AG04450 (cell line): ENCODE measurements around the gene MYO16. TPM values are rescaled to one million over a fixed set of nuclear protein-coding genes. Genes with fewer than 3 reads are reported as not detected.

Experiments
- CTCF ChIA-PET: fragments of 300-600, 350-600 bp; formaldehyde crosslinking; extraction: SDS; loops from one replicate; lab custom pipeline; 2022; ENCODE audit warnings: antibody characterized with exemption, inconsistent platforms; lab: Charles Lee
- POLR2A ChIA-PET: fragments of 350-600 bp; formaldehyde crosslinking; extraction: SDS; loops from one replicate; lab custom pipeline; 2021; ENCODE audit warnings: antibody characterized with exemption, inconsistent platforms; lab: Yijun Ruan, JAX
- DNase-seq: peaks from one replicate; pipeline ENCODE4 v3.0.0-alpha.2; 2011; ENCODE audit warnings: low read depth, low spot score
- H3K27ac ChIP-seq: one replicate; pipeline ENCODE4 v1.5.1; 2012; ENCODE audit warnings: low read depth, low read length, control low read depth
- H3K27me3 ChIP-seq: one replicate; pipeline ENCODE4 v1.6.0; 2012; ENCODE audit warnings: low read length; ENCODE audit not compliant: control insufficient read depth, insufficient read depth
- H3K4me3 ChIP-seq: 2 replicates; pipeline ENCODE4 v1.5.1; 2011; ENCODE audit warnings: mild to moderate bottlenecking, low read depth, low read length, control low read depth
- H3K9me3 ChIP-seq: 2 replicates; pipeline ENCODE4 v1.5.1; 2012; ENCODE audit warnings: low read length; ENCODE audit not compliant: control insufficient read depth, insufficient read depth
- CTCF ChIP-seq: IDR thresholded peaks from 2 replicates; pipeline ENCODE4 v1.5.1; 2011; ENCODE audit warnings: low read depth, low read length, control low read depth, inconsistent platforms
- polyA plus RNA-seq: library from polyadenylated mRNA; depleted of rRNA; stranded (reverse); fragments of >200 nt; gene quantifications from 2 replicates; pipeline ENCODE4 v1.2.3, GENCODE V29; 2011

Gene MYO16
- polyA plus RNA-seq, 1 experiment = 0.02 TPM

DNA sequence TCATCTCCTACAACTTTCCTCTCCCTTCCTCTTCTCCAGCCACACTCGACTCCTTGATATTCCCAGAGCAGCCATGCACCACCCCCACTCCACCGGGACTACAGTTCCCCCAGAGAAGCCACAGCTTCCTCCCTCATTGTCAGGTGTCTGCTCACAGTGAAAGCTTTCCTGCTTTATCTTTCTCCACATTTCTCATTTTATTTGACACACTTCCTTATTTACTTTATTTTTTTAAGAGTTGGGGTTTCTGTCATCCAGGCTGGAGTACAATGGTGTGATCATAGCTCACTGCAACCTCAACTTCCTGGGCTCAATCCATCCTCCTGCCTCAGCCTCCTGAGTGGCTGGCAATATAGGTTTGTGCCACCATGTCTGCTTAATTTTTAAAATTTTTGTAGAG, 464.6 kb downstream of the MYO16 start:
- H3K27ac ChIP-seq = no peak overlapping the region
- DNase-seq = no peak
- no peaks in the 10 kb centered on the region for H3K9me3 ChIP-seq
- ChIA-PET CTCF (interaction anchor here (0.5 kb wide), 1 partner anchor 123 kb away, joined by 3 read pairs; no protein-coding TSS in a partner anchor), POLR2A (no interaction called here)
- H3K27me3 ChIP-seq = peaks cover 3% of the 10 kb centered on the region
- no peak for TF ChIP-seq CTCF
- H3K4me3 ChIP-seq = no peak overlapping the region

- CTCF ChIA-PET = no interaction called here
- no peak overlapping the region for H3K4me3 ChIP-seq
- DNase-seq = no peak
- POLR2A ChIA-PET = no interaction called here
- TF ChIP-seq CTCF = no peak
- no peaks in the 10 kb centered on the region for H3K9me3 ChIP-seq
- no peak overlapping the region for H3K27ac ChIP-seq
- peaks cover 3% of the 10 kb centered on the region for H3K27me3 ChIP-seq
These were observed 465.7 kb downstream of the MYO16 start for GRCh38 chr13:109095126-109095525.

DNA sequence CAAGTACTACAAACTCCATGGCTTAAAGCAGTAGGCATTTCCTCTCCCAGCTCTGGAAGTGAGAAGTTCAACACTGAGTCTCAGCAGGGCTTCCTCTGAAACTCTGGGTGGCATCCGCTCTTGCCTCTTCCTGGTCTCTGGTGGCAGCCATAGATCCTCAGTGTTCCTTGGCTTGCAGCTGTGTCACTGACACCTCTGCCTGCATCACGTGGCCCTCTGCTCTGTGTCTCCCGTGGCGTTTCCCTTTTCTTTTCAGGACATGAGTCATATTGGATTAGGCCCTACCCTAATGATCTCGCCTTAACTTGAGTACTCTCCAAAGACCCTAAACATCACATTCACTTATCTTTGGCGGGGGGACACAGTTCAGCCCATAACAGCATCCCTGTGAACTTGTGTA, 466.7 kb downstream of the MYO16 start:
- H3K27ac ChIP-seq = no peak overlapping the region
- CTCF ChIA-PET = no interaction called here
- TF ChIP-seq CTCF = no peak
- peaks cover 3% of the 10 kb centered on the region for H3K27me3 ChIP-seq
- no peaks in the 10 kb centered on the region for H3K9me3 ChIP-seq
- POLR2A ChIA-PET = no interaction called here
- DNase-seq = no peak
- H3K4me3 ChIP-seq = no peak overlapping the region

DNA sequence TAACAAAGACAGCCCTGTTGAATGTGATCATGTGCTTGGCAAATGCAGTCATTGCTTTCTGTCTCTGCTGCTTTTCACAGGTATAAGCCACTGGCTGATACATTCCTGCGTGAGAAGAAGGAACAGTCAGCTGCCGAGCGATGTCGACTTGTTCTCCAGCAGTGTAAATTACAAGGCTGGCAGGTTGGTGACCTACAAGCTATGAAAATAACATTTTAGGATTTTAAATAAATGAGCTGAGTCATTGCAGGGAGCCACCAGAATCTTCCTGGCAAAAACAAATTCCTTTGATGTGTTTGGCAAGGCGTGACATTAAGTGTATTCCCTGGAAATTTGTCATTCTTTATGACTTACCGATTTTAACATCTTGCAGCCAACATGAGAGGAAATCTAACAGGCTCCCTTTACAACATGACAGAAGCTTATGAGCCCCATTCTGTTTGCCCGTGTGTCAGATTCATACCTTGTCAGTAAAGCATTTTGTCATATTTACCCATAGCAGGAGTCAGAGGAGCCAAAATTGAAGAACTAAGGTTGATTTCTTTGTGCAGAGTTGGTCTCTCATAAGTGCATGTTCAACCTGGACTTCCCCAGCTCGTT, 471.4 kb downstream of the MYO16 start:
- H3K4me3 ChIP-seq = no peak overlapping the region
- no peak for TF ChIP-seq CTCF
- H3K27me3 ChIP-seq = no peaks in the 10 kb centered on the region
- DNase-seq = no peak
- CTCF ChIA-PET = no interaction called here
- H3K9me3 ChIP-seq = no peaks in the 10 kb centered on the region
- POLR2A ChIA-PET = no interaction called here
- H3K27ac ChIP-seq = no peak overlapping the region

DNA sequence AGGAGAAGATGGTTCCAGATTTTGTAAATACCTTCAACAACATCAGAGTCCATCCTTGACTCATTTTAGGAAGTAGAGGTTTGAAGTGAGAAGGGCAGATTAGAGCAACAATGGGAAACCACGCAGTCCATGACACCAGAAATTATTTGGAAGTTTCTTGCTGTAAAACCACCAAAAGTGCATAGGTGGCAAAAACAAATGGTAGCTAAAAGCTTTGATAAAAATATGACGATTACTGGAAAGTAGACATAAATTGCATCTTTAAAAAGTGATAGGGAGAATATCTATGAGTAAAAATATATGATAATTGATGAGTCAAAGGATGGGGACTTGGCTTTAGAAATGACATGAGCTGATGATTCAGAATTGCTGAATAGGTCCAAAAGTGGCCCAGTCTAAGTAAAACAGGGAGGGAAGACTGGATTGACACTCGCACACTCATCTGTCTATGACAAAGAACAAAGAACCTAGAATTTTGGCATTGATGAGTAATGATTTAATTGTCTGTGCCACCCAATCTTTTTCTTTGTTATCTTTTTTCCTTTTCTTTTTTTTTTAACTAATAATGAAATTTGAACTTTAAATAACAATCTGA, 472.2 kb downstream of the MYO16 start:
- Histone ChIP-seq H3K9me3 (no peaks in the 10 kb centered on the region), H3K4me3 (no peak overlapping the region), H3K27me3 (no peaks in the 10 kb centered on the region), H3K27ac (no peak overlapping the region)
- POLR2A ChIA-PET = no interaction called here
- no peak for TF ChIP-seq CTCF
- no peak for DNase-seq
- CTCF ChIA-PET = no interaction called here
